GM18873 (cell line): ENCODE results near the gene RTN1.

ENCODE experiments used
- ATAC-seq: cut with Tn5 transposase; IDR thresholded peaks from one replicate; pipeline ENCODE4 v1.9.1; 2021; ENCODE audit warnings: mild to moderate bottlenecking, moderate library complexity, moderate number of reproducible peaks; ENCODE audit not compliant: unreplicated experiment, low FRiP score

Gene RTN1

DNA sequence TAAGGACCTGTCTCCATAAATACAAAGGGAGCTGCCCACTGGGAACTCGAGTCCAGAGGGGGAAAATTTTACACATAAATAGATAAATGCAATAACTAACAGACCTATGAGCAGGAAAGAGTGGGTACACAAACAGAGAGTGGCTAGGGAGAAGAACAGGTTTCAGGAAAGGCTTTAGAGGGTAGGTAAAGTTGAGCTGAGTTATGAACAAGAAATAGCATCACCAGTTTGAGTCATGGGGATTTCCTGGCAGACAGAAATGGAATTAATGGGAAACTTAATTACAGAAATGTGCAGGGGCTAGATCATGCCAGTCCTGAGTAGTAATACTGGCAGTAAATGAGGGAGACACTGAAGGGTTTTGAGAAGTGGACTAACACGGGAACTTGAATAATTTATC lies 236.0 kb downstream of the RTN1 start:
- no peak for ATAC-seq

DNA sequence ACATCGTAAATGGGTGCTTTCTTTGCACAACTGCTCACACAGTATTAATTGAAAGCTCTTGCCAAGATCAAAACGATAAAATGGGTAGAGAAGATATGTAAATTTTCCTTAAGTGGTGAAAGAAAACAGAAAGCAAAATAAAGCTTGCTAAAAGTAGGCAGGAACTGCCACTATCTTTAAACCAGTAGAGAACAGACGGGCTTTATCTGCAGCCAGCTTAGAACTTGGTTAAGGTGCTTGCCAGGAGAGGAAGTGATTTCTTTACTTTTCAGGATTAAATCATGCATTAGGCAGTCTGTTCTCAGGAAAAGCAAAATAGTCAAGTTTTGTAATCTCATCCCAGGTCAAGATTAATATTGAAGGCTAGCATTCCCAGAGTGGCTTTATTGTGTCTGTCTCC lies 237.1 kb downstream of the RTN1 start:
- ATAC-seq, result no peak

DNA sequence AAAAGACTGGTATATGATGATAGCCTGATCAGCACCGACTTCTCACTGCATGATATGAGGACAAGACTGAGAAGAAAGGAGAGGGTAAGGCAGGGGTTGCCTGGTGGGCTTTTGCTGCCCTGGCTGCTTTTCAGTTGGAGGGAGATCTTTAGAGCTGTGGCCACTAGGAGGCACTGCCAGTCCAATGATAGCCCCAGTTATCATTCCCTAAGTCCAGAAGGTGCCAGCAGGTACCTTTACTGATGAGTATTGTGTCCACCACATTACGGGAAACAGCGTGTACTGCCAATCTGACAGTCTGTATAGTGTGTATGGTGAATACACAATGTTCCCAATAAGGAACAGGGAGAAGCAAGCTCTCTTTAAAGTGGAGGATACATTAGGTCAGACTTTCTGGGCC lies 238.2 kb downstream of the RTN1 start:
- ATAC-seq, result no peak

DNA sequence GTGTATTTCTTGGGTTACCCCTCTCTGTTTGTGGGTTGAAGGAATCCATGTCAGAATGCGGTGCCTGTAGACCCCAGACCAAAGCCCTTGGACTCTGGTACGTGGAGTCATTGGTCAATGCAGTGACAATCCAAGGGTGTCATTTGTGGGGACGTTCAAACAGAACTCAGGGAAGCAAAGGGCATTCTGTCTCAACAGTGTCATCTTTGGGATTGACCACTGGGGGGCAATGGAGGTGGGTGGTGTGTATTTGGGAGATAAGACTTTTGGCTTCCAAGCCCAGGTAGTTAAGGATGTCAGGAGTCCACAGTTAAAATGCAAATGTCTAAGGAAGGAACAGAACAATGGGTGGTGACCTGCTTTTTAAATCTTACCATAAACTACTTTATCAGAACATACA lies 239.3 kb downstream of the RTN1 start:
- ATAC-seq, result no peak

DNA sequence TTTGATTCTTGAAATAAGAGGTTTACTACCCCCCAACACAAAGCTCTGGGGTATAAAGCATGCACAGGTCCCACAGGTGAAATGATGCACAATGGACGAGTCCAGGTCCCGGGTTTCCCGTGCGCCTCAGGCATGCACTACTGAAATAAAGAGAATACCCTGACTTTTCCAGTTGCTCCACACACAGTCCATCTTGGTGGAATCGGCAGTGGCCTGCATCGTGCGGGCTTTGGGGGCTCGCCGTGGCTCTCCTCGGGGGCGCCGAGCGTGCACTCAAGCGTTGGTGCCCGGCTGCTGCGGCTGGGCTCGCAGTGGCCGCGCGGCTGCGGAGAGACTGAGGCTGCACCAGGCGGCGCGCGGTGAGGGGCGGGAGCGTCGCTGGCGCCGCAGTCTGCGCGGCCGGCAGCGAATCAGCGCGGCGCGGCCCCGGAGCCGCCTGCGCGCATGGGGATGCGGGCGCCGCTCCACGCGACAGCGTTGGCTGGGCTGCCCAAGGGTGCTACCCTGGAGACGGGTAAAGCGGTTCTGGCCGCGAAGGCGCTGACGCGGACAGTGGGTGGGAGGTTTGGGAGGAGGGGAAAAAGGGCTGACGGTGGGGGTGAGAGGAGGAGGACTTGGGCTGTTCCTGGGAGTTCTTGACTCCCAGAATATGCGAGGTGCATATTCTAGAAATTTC lies 240.2 kb downstream of the RTN1 start:
- ATAC-seq, result no peak

DNA sequence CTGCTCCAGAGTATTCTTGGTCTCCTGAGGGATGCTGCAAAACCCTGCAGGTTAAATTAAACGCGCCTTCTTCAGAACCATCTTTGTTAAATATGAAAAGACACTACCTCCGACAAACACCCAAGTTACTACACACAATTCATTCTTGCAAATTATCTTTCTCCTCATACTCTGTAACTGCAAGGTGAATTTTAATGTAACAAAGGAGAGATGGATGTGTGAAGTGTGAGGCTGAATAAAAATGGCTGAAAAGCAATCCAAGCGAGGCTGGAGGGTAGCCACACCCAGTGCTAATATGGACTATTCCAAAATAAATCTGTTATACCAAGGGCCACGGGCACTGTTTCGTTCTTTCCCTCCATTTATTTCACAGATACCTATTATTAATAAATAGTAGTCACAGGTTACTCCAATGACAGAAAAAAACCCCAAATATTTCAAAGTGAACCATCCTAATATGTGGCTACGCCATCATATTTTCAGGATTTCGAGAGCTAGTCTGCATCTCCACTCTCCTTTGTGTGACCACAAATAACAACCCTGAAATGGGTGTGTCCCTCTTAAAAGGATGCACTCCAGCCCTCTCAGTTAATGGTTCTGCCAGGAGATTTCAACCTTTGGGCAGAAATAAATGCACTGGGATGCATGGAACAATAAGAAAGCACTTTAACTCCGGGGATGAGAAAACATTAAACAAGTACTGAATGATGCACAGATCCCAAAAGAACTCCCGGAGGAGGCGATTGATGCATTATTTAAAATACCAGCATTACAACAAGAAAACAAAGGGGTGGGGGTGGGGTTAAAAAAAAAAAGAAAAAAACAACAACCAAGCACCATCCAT lies 240.9 kb downstream of the RTN1 start:
- no peak for ATAC-seq

DNA sequence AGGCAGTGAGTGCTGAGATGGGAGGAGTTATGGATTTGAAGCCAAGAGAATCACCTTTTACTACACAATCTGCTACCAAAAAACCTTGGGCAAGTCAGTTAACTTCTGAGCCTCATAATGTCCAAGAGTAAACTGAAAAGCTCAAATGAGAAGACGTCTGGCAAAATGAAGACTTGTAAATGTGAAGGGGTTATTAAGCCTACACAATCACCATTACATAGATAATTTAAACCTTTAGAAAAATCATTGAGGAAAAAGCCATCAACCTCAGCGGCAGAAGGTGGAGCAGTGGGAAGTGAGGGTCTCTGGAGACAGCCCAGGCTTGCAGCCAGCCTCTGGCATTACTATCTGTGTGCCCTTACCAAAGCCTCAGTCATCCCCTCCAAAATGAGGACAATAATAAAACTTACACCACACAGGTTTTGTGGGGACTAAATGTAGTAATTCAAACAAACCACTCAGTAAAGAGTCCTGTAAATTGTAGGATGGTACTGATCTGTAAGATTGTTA lies 243.5 kb downstream of the RTN1 start:
- ATAC-seq, result no peak

DNA sequence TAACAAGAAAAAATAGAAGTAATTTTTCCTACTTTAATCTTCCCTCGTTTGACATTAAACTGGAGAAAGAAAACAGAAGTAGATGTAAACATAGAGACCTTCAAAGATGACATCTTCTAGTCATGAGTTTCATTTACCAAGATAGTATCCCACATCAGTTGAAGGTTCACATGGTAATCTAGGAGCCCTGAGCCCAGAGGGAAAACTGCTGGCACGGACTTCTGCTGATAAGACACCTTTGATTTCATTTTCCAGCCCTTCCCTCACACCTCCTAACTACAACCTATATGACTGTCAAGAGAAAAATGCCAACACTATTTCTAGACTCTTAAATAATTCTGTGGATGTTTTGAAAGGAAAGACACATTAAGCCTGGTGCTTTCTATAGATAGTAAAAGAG lies 247.9 kb downstream of the RTN1 start:
- ATAC-seq, result no peak

DNA sequence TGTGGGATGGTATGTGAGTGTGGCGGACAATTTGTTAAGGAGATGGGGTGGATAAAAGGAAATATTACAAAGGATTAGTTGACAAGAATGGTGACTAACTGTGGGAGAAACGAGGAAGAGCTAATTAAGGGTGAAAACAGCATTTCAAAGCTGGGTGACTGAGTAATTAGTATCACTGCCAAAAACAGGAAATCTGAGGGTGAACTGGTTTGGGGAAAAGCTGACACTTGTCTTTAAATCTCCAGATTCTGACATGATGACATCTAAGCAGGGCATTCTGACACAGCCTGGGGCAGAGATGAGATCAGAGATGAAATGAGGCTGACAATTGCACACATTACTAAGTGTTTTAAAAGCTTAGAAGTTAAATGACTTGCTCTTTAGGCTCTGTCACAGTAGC lies 251.5 kb downstream of the RTN1 start:
- ATAC-seq, result no peak

DNA sequence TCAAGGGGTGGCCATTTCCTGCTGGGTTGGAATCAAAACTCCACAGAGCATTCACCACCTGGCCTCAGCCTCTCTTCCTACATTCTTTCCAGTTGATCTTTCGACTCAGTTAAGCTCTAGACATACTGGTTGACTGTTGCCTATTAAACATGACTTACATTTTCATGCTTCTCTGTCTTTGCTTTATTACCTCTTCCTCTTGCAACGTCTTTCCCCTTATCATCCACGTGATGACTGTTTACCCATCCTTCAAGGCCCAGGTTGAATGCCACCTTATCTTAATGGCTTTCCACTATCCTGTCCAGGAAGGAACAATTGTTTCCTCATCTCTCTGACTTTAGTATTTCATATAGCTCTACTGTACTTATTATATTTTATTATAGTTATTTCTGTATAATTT lies 269.5 kb downstream of the RTN1 start:
- ATAC-seq, result no peak

DNA sequence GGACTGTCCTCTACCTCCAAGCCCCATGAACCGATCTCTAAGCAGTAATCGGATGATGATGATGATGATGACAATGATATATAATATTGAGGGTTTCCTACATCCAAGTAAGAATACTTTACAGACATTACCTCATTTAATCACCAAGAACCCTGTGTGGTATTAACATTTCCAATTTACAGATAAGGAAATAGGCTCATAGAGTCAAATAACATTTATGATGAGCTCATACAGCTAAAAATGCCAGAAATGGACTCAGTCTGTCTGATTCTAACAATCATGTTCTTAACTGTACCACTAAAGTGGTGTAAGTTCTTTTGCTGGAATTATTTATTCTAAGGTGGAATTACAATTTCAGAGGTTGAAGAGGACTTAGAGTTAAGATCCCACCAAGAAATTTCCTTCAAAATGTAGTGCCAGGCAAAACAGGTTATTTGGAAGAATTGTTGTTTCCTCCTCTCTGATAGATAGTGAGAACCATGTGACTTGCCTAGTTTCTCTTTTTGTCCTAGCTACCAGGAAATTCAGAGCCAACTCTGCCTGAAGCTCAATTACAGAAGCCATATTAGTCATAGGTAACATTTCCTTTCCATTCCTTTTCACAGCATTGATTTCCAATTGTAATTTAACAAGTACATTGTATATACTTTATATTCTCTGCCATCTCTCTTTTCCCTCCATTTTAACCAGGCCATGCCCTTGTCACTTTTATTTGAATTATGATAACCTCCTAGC lies 270.2 kb downstream of the RTN1 start:
- ATAC-seq, result no peak

DNA sequence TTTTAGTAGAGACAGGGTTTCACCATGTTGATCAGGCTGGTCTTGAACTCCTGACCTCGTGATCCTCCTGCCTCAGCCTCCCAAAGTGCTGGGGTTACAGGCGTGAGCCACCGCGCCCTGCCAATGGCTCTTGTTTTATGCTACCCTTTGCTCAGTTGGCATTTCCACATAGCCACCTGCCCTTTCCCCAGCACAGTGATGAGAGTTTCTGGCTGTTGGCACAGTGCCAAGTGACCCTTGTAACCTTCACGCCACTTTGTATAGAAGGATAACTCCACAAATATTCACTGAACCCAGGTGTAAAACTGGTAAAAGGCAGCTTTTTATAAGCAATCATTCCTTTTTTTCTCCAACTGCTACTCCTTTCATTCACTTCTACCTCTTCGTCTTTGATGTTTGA lies 275.5 kb downstream of the RTN1 start:
- ATAC-seq, result no peak

DNA sequence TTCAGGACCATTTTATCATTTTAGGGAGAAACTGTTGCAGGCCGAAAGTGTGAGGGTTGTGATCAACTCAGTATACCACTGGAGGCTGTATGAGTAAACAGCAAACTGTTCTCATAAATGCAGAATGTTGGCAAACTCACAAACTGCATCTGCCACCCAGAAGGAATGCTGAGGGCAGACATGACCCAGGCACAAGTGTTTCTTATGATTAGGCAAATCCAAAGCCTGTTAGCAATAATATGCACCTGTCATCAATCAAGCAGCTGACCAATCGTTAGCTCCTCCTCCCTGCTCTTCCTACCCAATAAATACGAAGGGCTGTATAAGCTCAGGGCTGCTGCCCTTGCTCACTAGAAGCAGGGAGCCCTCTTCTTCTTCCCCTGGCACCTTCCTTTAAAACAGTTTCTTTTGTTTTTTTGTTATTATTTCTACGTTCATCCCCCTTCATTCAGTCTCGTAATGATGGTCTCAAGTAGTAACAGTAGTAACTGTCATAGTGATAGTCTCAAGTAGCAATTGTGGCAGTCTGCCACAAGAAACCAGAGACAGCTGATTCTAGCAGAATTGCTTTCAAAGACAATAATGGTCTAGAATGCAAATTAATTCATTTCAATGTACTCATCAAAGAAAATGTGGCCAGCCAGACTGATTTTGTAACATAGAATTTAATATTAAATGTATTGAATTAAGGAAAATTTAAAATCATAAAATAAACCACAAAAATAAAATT lies 278.8 kb downstream of the RTN1 start:
- no peak for ATAC-seq

DNA sequence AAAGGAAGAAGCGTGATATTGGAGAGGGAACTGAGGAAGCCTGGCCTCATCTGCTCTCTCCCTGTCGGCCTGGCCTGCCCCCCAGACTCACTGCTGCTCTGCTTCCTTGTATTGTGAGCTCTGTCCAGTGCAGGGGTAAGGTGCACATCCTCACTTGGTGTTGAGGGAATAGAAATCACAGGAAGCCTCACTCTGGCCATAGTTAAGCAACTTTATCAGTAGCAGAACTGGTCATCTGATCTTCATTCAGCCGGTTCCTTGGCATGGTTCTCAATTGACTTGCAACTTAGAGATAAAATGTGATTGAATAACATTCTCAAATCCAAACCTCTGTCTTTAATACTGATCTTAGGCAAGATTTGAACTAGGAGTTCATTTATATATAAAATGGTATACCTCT lies 282.5 kb downstream of the RTN1 start:
- no peak for ATAC-seq

DNA sequence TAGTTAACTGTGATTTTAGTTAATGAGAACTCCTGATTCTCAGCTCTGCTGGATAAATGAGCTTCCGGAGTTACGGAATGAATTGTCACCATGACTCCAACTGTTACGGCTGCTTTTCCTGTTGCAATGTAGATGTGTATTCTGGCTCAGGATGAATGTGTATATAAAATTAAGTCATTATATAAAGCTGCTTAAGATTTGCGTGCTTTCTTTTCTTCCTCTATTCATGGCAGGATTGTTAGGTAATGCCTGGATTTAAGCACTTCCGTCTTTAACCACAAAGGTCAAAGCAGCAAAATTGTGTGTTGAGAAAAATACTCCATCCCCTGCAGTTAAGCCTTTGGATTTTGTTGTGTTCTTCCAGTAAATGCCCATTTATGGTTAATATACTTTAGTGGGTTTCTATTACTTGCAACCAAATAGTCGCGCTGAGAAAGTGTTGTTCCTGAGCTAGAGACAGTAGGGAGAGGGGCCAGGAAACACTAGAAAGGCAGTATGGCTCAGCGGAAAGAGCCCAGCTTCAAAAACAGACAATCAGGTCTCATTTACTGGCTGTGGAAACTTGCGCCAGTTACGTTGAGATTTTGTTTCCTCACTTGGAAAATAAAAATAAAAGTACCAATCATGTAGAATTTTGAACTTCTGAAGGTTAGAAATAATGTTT lies 284.6 kb downstream of the RTN1 start:
- ATAC-seq, result no peak

DNA sequence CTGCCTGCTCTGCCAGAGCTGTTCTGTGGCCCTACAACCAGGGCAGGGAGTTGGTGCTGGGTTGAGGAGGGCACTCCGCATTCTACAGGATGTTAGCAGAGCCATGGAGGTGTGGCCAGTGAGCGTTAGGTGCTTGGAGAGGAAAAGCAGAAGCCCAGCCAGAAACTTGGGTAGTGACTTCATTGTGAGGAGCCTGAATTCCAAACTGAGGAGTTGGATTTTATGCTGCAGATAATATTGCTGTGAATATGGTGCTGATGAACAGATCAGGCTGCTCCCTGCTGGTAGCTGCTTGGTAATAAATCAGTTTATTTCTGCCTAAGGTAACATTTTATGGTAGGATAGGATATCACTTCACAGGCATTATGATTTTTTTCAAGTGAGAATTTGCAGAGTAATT lies 286.8 kb downstream of the RTN1 start:
- no peak for ATAC-seq

DNA sequence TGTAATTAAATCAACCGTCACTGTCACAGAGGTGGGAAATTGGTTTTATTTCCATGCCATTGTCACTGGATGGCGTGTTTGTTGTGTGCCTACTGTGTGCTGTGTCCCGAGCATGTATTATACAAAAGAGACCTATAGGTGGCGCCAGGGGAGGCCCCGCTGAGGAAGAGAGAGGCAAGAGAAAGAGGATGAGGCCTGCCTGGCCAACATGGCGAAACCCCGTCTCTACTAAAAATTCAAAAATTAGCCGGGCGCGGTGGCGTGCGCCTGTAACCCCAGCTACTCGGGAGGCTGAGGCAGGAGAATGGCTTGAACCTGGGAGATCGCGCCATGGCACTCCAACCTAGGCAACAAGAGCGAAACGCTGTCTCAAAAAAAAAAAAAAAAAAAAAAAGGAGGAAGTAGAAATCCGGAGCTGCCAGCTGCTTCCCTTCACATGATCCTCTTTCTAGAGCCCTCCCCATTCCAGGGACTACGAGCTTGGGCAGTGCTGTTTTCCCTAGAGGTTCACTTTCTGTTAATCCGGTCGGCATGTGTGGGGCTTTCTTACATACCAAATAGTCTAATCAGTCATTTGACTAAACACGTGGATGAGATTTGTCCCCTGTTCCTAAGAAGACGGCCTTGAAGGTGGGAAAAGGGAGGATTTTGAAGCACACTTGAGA lies 287.6 kb downstream of the RTN1 start:
- ATAC-seq, result no peak

DNA sequence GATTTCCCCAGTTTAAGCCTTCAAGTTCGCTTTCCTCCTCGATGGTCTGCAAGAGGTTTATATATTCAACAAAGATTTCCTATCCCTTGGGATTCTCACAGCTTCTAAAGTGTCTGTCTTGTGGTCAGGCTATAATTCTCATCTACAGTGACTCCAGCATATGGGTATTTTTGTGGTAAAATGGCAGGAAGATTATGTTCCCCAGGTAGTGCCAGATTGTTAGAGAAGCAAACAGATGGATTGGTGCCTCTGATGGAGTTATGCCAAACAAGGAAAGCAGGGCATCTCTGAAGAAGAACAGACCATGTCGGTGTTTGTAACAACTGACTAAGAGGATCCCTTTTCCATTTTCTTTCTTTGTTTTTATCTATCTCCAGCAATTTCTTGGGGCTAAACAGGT lies 288.4 kb downstream of the RTN1 start:
- no peak for ATAC-seq

DNA sequence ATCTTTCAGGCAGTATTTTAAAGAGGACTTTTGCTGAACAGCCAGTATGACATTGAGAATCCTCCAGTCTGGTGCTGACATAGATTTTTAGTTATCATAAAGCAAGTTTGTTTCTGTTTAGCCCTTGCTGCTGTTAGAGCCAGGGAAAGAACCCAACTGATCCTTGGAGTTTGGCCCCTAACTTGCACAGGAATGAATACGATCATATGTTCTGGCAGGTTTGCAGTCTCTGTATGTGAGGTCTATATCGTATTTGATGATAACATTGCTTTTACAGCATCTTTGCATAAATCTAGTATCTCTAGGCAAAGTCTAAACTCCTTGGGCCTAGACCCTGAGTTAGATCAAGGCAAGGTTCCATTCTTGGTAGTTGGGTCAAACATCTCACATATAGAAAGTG lies 289.7 kb downstream of the RTN1 start:
- no peak for ATAC-seq
